PFSK-1 (cell line): ENCODE results near the gene SUCLG2.

Experiments used
- FOXP2 ChIP-seq: optimal IDR thresholded peaks from 2 replicates; pipeline ENCODE3; 2011; ENCODE audit warnings: borderline replicate concordance, control low read depth, inconsistent platforms; ENCODE audit not compliant: insufficient read depth; ENCODE audit errors: extremely low read length, extremely low read depth
- POLR2AphosphoS5 ChIP-seq: IDR thresholded peaks from 2 replicates; pipeline ENCODE4 v1.6.1; 2012; ENCODE audit warnings: low read depth, mild to moderate bottlenecking, control low read depth, low read length, moderate library complexity
- REST ChIP-seq, 2 experiments: IDR thresholded peaks; 2 replicates each; pipeline versions ENCODE4 v1.6.1 to v1.8.0; 2011 to 2012; ENCODE audit warnings: low read depth in 2 of 2, low read length in 2 of 2, control low read depth in 1 of 2, inconsistent platforms in 1 of 2, mild to moderate bottlenecking in 1 of 2, moderate library complexity in 1 of 2; ENCODE audit not compliant: insufficient read depth in 1 of 2
- SIN3A ChIP-seq: IDR thresholded peaks from 2 replicates; pipeline ENCODE4 v1.6.1; 2012; ENCODE audit warnings: mild to moderate bottlenecking, low read length, moderate library complexity, borderline replicate concordance; ENCODE audit not compliant: insufficient read depth
- TAF1 ChIP-seq: IDR thresholded peaks from 2 replicates; pipeline ENCODE4 v1.6.1; 2012; ENCODE audit warnings: low read length, control low read depth, borderline replicate concordance; ENCODE audit not compliant: insufficient read depth

The SUCLG2 gene

GRCh38 chr3:67610458-67610857 lies 44.0 kb downstream of the SUCLG2 start:
- no peak for TF ChIP-seq SIN3A
- TF ChIP-seq TAF1, result no peak
- no peak for TF ChIP-seq FOXP2
- no peak for TF ChIP-seq REST (IDR thresholded peaks at IDR 0.05; ENCODE audit: insufficient read depth in 1 of 2, low read depth in 2 of 2, low read length in 2 of 2)
- no peak for TF ChIP-seq POLR2AphosphoS5

GRCh38 chr3:67609709-67610108 lies 44.7 kb downstream of the SUCLG2 start:
- TF ChIP-seq SIN3A (no peak), REST (IDR thresholded peaks at IDR 0.05; ENCODE audit: insufficient read depth in 1 of 2, low read depth in 2 of 2, low read length in 2 of 2) (no peak), TAF1 (no peak), FOXP2 (no peak), POLR2AphosphoS5 (no peak)

GRCh38 chr3:67608034-67608433 lies 46.4 kb downstream of the SUCLG2 start:
- TF ChIP-seq TAF1, result no peak
- no peak for TF ChIP-seq POLR2AphosphoS5
- no peak for TF ChIP-seq REST (IDR thresholded peaks at IDR 0.05; ENCODE audit: insufficient read depth in 1 of 2, low read depth in 2 of 2, low read length in 2 of 2)
- TF ChIP-seq FOXP2, result no peak
- no peak for TF ChIP-seq SIN3A

DNA sequence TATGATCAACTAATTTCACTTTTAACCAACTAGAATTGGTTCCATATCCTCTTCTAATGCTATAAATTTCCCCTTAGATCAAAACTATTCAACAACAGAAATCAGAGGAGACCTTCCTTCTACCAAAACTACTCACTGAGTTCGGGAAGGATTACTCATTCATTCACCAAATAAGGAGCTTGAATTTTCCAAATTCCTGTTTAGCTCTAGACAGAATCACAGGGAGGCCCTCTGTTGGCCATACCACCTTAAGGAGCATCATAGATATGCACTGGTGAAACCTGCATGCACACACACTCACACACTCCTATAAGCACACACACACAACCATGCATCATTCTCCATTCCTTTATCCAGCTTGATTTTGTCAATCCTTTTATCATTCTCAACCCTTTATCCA lies 49.0 kb downstream of the SUCLG2 start:
- no peak for TF ChIP-seq POLR2AphosphoS5
- no peak for TF ChIP-seq REST (IDR thresholded peaks at IDR 0.05; ENCODE audit: insufficient read depth in 1 of 2, low read depth in 2 of 2, low read length in 2 of 2)
- no peak for TF ChIP-seq TAF1
- no peak for TF ChIP-seq SIN3A
- TF ChIP-seq FOXP2, result no peak

GRCh38 chr3:67602816-67603215 lies 51.6 kb downstream of the SUCLG2 start:
- TF ChIP-seq TAF1, result no peak
- TF ChIP-seq FOXP2, result no peak
- TF ChIP-seq POLR2AphosphoS5, result no peak
- no peak for TF ChIP-seq REST (IDR thresholded peaks at IDR 0.05; ENCODE audit: insufficient read depth in 1 of 2, low read depth in 2 of 2, low read length in 2 of 2)
- TF ChIP-seq SIN3A, result no peak
